VCaP (cell line): Measurements from ENCODE around the gene PILRB.

ENCODE experiments used
- H3K27ac ChIP-seq: fragments of 450-650 bp; 2 replicates; pipeline ENCODE4 v1.5.1; 2017
- TF ChIP-seq, protein P1 (sequence below): fragments of 450-650 bp; conservative IDR thresholded peaks from 2 replicates; pipeline ENCODE4 v1.5.1; 2017; ENCODE audit warnings: mild to moderate bottlenecking, moderate library complexity

Gene PILRB

DNA sequence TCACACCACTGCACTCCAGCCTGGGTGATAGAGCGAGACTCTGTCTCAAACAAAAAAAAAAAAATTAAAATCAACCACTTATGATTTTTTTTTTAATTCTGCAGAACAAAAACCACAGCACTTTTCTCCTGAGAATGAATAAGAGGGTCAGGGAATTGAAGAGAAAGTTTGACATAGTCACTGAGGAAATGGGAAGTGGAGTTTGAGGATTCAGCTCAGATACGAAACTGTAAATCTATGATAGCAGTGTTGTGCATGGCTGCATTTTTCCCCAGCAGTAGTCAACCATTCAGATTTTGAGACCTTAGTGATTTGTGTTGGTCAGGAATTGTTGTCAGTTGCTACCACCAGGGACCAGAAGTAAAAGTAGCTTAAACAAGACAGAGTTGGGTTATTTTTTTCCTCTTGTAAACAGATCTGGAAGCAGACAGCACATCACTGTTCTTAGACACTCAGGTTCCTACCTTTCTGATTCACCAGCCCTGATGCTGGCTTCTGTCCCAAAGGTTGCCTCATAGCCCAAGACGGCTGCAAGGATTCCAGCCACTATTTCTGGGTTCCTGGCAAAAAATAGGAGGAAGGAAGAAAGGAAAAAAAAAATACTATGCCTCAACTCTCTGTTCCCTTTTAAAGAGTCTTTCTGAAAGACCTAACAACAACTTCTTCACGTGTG is 35.5 kb downstream of the PILRB start:
- no peak overlapping the region for H3K27ac ChIP-seq
- TF ChIP-seq, protein P1, sequence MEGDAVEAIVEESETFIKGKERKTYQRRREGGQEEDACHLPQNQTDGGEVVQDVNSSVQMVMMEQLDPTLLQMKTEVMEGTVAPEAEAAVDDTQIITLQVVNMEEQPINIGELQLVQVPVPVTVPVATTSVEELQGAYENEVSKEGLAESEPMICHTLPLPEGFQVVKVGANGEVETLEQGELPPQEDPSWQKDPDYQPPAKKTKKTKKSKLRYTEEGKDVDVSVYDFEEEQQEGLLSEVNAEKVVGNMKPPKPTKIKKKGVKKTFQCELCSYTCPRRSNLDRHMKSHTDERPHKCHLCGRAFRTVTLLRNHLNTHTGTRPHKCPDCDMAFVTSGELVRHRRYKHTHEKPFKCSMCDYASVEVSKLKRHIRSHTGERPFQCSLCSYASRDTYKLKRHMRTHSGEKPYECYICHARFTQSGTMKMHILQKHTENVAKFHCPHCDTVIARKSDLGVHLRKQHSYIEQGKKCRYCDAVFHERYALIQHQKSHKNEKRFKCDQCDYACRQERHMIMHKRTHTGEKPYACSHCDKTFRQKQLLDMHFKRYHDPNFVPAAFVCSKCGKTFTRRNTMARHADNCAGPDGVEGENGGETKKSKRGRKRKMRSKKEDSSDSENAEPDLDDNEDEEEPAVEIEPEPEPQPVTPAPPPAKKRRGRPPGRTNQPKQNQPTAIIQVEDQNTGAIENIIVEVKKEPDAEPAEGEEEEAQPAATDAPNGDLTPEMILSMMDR = no peak

DNA sequence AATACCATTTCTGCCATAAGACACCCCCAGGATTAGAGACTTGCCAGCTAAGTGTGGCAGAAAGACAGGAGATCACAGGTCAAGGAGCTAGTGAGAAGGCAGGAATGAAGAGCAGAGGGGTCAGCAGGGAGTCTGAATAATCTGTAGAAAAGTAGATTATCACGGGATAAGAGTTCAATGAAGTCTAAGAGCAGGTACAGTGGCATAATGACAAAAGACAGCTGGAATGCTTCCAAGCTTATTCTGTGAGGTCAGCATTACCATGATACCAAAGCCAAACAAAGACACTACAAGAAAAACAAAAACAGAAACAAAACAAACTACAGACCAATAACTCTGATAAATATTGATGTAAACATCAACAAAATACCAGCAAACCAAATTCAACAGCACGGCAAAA is 36.2 kb downstream of the PILRB start:
- TF ChIP-seq, protein P1 = no peak
- no peak overlapping the region for H3K27ac ChIP-seq

DNA sequence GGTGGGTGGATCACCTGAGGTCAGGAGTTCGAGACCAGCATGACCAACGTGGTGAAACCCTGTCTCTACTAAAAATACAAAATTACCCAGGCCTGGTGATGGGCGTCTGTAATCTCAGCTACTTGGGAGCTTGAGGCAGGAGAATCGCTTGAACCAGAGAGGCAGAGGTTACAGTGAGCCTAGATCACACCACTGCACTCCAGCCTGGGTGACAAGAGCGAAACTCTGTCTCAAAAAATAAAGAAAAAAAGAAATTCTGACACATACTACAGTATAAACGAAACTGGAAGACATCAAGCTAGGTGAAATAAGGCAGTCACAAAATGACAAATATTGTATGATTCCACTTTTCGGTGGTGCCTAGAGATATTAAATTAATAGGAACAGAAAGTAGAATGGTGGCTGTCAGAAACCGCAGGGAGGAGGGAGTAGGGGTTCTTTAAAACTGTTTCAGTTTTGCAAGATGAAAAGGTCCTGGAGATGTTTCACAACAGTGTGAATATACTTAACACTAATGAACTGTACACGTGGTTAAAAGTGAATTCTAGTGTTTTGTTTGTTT is 38.6 kb downstream of the PILRB start:
- TF ChIP-seq, protein P1 = no peak
- no peak overlapping the region for H3K27ac ChIP-seq

DNA sequence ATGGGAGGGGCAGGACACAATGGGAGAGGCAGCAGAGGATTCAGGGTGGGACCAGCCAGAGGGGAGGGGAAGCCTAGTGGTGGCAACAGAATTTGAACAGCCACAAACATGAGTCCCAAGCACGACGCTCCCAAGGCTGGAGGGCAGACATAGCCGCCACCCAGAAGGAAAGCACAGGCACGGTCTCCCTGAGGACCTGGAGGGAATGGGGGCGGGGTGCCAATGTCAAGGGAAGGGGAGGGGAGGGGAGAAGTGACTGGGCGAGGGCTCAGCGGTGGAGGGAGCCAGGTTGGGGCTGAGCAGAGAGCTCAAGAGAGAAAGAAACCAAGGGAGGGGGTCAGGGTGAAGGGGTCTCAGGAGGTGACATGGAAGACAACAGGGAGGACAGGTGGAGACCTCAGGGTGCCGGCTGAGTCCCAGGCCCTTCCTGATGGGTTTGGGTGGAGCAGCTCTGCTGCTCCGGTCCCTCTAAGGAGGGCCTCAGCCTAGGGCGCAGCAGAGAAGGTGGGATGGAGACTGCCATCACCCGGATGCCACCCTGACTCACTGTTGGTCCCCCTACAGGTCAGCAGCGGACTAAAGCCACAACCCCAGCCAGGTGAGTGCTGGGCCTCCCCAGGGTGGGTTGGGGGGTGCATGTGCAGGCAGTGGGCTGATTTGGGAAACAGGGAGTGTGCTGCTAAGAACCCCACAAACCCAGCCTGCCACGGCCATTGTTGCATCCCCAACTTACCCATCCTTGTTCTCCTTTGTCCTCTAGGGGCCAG is 39.6 kb downstream of the PILRB start:
- no peak overlapping the region for H3K27ac ChIP-seq

DNA sequence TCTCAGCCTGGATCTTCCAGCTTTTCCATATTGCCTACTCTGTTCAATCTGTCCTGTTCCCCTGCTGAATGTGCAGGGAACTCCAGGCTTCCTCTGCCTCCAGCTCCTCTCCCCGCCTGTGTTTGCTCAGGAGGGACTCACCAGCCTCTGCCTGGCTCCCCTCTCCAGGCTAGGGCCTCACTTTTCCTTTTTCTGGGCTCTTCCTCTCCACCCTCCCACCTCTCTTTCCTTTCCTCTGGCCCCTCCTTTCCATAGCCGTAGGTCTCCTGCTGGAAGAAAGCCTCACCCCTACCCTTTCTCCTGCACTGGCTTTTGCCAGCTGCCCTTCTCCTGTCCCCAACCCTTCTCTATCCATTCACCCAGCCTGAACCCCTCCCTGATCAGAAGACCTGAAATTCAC is 40.3 kb downstream of the PILRB start:
- H3K27ac ChIP-seq = no peak overlapping the region
- TF ChIP-seq, protein P1 = no peak

More for the DNA sequence above, 39.6 kb downstream of the PILRB start:
- TF ChIP-seq, protein P1 = no peak

DNA sequence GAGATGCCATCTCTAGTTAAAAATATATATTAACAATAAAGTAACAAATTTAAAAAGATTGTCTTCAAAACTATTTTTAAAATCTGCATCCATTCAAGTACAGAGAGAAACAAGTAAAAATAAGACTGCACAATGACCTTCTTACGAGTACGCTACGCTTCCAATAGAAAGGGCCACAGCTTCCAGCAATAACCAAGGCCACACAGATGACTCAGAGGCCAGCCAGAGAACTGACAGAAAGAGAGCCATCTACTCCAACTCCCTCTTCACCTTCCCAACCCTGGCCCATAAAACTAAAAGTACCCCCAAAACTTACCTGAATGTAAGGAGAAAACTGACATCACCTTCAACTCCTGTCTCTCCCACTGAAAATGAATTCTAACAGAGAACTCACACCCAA is 42.1 kb downstream of the PILRB start:
- TF ChIP-seq, protein P1 = no peak
- no peak overlapping the region for H3K27ac ChIP-seq

DNA sequence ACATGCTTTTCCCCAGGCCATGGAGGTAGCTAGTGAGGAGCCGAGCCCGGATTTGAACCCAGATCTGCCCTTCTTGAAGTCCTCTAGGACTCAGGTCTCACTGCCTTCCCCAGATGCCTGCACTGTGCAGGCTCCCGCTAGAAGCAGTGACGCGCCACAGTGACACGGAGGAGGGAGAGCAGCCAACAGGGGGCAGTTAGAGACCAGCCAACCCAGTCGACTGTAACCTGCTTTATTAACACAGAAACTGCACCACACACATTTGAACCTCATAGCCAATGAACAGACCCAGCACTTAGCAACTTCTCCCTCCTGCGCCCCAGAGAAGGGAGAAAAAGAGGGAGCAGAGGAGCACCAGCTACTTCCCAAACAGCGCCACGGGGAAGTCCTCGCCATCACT is 42.7 kb downstream of the PILRB start:
- H3K27ac ChIP-seq = no peak overlapping the region
- TF ChIP-seq, protein P1 = no peak
